ENCODE data around the gene GCGR. TPM values are rescaled to one million over a fixed set of nuclear protein-coding genes. Genes with fewer than 3 reads are reported as not detected.
A peak's percentile ranks its signal among the peaks of the same experiment; 100 is the strongest.

GCGR gene
- polyA plus RNA-seq, 2 of the 4 experiments (the other 2 are of a cell fraction): 0.19 to 0.45 TPM

- H3K27ac ChIP-seq: peak overlapping the region in 1 of 2 experiments; percentile 70; a peak in 4 of 6 replicates
- 1% methylated on average over 12 of the region's 65 CpGs for WGBS (ENCODE audit: missing lambda C conversion rate)
- H3K9me3 ChIP-seq: no peaks in the 10 kb centered on the region
- H3K4me2 ChIP-seq: peak overlapping the region; percentile 97
- FAIRE-seq (no peak), ATAC-seq (peak; percentile 15 to 54; a peak in 5 of 6 replicates), DNase-seq (ENCODE audit: low read depth in 1 of 2, low spot score in 1 of 2) (peak in 1 of 2 experiments; percentile 63)
- H3K4me1 ChIP-seq: peaks cover 36% of the 10 kb centered on the region
- no peak for TF ChIP-seq ESRRA (IDR thresholded peaks at IDR 0.05; ENCODE audit: borderline replicate concordance, low read length)
- TF ChIP-seq CBX2 (IDR thresholded peaks at IDR 0.05; ENCODE audit: borderline replicate concordance, low read depth): no peak
- no peak for TF ChIP-seq CHD2 (IDR thresholded peaks at IDR 0.05; ENCODE audit: low read length, partially characterized antibody)
- TF ChIP-seq USF2 (IDR thresholded peaks at IDR 0.05): peak; percentile 78
- TF ChIP-seq HOXB13 (CRISPR knock-in tag; IDR thresholded peaks at IDR 0.05; ENCODE audit: low read depth): no peak
- TF ChIP-seq HDAC2 (IDR thresholded peaks at IDR 0.05): no peak
- TF ChIP-seq ZC3H11A (IDR thresholded peaks at IDR 0.05): no peak
- no peak for TF ChIP-seq ATOH8 (CRISPR knock-in tag; IDR thresholded peaks at IDR 0.05; ENCODE audit: low read depth)
- TF ChIP-seq TFCP2L1 (CRISPR knock-in tag; IDR thresholded peaks at IDR 0.05): no peak
- TF ChIP-seq PBX3 (IDR thresholded peaks at IDR 0.05): no peak
- 0 out of 2 replicates have a peak, but pooled peaks have one; percentile 50 for TF ChIP-seq RNF2 (IDR thresholded peaks at IDR 0.05; ENCODE audit: borderline replicate concordance, low read depth)
- no peak for TF ChIP-seq EHF (CRISPR knock-in tag; IDR thresholded peaks at IDR 0.05)
- TF ChIP-seq BCL3 (IDR thresholded peaks at IDR 0.05): no peak
- ChIA-PET POLR2A (interaction anchor here (1.1 kb wide), 1 partner anchor 28 kb away, joined by 3 read pairs; the partner anchor contains the start of gene MCRIP1), CTCF (interaction anchor here (0.9 to 4.7 kb wide), 5 partner anchors 13 to 91 kb away, joined by 3 to 25 read pairs (median 3); no protein-coding TSS in a partner anchor)
- H3K4me3 ChIP-seq: peak overlapping the region; percentile 42
Measured at GRCh38 chr17:81804559-81805399, 829 bp downstream of the GCGR start.

- POLR2A ChIA-PET: interaction anchor here (1.1 kb wide), 1 partner anchor 27 kb away, joined by 3 read pairs; the partner anchor contains the start of gene MCRIP1
- DNase-seq (ENCODE audit: low read depth in 1 of 2, low spot score in 1 of 2): no peak
- FAIRE-seq: no peak
- peak overlapping the region; percentile 42; the same call in 1 of the 3 replicates for H3K4me3 ChIP-seq
- CTCF ChIA-PET: interaction anchor here (0.9 to 4.7 kb wide), 7 partner anchors 12 to 102 kb away, joined by 3 to 25 read pairs (median 3); no protein-coding TSS in a partner anchor
- no peaks in the 10 kb centered on the region for H3K9me3 ChIP-seq
- TF ChIP-seq PHF8 (IDR thresholded peaks at IDR 0.05; ENCODE audit: borderline replicate concordance, low read depth) (no peak), ZNF302 (CRISPR knock-in tag; IDR thresholded peaks at IDR 0.05) (no peak), HOXB13 (CRISPR knock-in tag; IDR thresholded peaks at IDR 0.05; ENCODE audit: low read depth) (no peak), FOSL2 (IDR thresholded peaks at IDR 0.05) (no peak), FOSL2 (CRISPR knock-in tag; IDR thresholded peaks at IDR 0.05) (no peak), FOSB (CRISPR knock-in tag; IDR thresholded peaks at IDR 0.05) (no peak), TFCP2L1 (CRISPR knock-in tag; IDR thresholded peaks at IDR 0.05) (no peak), JUNB (IDR thresholded peaks at IDR 0.05) (no peak), USF2 (IDR thresholded peaks at IDR 0.05) (no peak), JUN (IDR thresholded peaks at IDR 0.05) (no peak), RNF2 (IDR thresholded peaks at IDR 0.05; ENCODE audit: borderline replicate concordance, low read depth) (no peak), NR3C1 (IDR thresholded peaks at IDR 0.05) (no peak)
- peaks cover 36% of the 10 kb centered on the region for H3K4me1 ChIP-seq
- ATAC-seq: peak in 1 of 2 experiments; percentile 7; a peak in 4 of 6 replicates
- H3K27ac ChIP-seq: no peak overlapping the region
- H3K4me2 ChIP-seq: peak overlapping the region; percentile 97
- 20% methylated on average over 15 of the region's 18 CpGs for whole genome bisulfite sequencing (ENCODE audit: missing lambda C conversion rate)
Measured at GRCh38 chr17:81805707-81806460, 1.9 kb downstream of the GCGR start.
